ENCODE data around the gene NOL4L. TPM values are rescaled to one million over a fixed set of nuclear protein-coding genes. Genes with fewer than 3 reads are reported as not detected.

NOL4L gene
- total and polyA plus RNA-seq, 12 donors = 1.5 to 10.1 (median 5.1) TPM

- Histone ChIP-seq H3K9me3 (no peaks in the 10 kb centered on the region), H3K4me1 (peaks cover 35 to 93% (median 77%) of the 10 kb centered on the region in 9 donors), H3K27ac (peak overlapping the region; percentile 76 to 94 (median 87)), H3K36me3 (peaks cover 0 to 27% (median 0%) of the 10 kb centered on the region in 9 donors), H3K4me3 (peak overlapping the region in 7 of 10 donors; percentile 40 to 54 (median 42)), H3K27me3 (no peaks in the 10 kb centered on the region)
- no peak for DNase-seq
- intact Hi-C loops (cut with DNase I) = no loop called here
- 62 to 69% methylated on average over 29 of the region's 29 CpGs for WGBS, 2 donors
- ATAC-seq = no peak
- TF ChIP-seq, protein P1, sequence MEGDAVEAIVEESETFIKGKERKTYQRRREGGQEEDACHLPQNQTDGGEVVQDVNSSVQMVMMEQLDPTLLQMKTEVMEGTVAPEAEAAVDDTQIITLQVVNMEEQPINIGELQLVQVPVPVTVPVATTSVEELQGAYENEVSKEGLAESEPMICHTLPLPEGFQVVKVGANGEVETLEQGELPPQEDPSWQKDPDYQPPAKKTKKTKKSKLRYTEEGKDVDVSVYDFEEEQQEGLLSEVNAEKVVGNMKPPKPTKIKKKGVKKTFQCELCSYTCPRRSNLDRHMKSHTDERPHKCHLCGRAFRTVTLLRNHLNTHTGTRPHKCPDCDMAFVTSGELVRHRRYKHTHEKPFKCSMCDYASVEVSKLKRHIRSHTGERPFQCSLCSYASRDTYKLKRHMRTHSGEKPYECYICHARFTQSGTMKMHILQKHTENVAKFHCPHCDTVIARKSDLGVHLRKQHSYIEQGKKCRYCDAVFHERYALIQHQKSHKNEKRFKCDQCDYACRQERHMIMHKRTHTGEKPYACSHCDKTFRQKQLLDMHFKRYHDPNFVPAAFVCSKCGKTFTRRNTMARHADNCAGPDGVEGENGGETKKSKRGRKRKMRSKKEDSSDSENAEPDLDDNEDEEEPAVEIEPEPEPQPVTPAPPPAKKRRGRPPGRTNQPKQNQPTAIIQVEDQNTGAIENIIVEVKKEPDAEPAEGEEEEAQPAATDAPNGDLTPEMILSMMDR (IDR thresholded peaks at IDR 0.05) = no peak
Observed at GRCh38 chr20:32473231-32474008, 111.7 kb downstream of the NOL4L start.

DNA sequence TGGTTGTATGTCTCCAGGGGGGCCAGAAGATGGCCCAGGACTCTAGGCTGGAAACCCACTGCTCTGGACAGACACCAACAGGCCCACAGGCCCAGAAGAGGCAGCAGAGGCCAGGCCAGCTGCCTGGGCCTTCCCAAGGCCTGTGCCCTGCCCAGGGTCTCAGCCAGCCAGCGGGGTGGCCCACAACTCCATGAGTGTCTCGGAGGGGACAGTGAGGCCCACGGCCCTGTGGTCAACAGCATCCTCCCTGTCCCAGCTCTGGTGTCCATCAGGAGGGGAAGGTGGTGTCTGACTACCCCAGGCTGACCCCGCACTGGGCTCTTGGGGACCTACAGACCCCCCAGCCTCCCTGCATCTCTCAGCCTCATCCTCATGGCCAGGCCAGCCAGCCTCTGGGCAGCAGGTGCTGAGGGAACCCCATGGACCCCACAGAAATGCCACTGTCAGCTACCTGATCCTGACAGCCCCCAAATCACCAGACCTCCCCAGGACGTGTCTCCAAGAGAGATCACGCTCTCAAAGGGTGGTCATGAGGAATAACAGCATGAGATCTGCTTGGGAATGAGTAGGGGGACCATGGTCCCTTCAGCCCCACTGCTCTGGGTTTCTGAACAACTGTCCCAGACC is 112.4 kb downstream of the NOL4L start:
- no peak for ATAC-seq
- Histone ChIP-seq H3K36me3 (peaks cover 0 to 27% (median 0%) of the 10 kb centered on the region in 9 donors), H3K4me3 (peak overlapping the region in 2 of 10 donors; percentile 40 to 52), H3K4me1 (peaks cover 35 to 98% (median 82%) of the 10 kb centered on the region in 9 donors), H3K27ac (peak overlapping the region in 7 of 10 donors; percentile 81 to 94 (median 89)), H3K27me3 (no peaks in the 10 kb centered on the region), H3K9me3 (no peaks in the 10 kb centered on the region)
- TF ChIP-seq, protein P1 (IDR thresholded peaks at IDR 0.05) = no peak
- intact Hi-C loops (cut with DNase I) = no loop called here
- 95% methylated on average over 5 to 6 of the region's 6 CpGs for WGBS, 2 donors
- no peak for DNase-seq

DNA sequence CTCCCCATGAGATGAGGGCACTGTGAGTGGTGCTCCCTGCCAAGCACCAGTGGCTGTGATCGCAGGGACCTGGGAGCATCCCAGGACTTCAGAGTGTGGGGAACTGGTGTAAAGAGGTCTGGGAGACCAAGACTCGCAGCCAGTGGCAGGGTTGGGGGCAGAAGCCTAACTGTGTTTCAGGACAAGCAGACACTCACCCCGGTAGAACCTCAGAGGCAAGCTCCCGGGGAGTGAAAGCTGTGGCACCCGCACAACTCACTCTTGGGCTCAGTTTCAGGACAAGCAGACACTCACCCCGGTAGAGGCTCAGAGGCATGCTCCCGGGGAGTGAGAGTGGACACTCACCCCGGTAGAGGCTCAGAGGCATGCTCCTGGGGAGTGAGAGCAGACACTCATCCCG is 114.2 kb downstream of the NOL4L start:
- intact Hi-C loops (cut with DNase I) = no loop called here
- H3K36me3 ChIP-seq = peaks cover 0 to 27% (median 0%) of the 10 kb centered on the region in 9 donors
- TF ChIP-seq, protein P1 (IDR thresholded peaks at IDR 0.05) = no peak
- ATAC-seq (no peak), DNase-seq (no peak)
- no peaks in the 10 kb centered on the region for H3K27me3 ChIP-seq
- H3K4me3 ChIP-seq = no peak overlapping the region
- peaks cover 22 to 98% (median 81%) of the 10 kb centered on the region in 9 donors for H3K4me1 ChIP-seq
- 74 to 80% methylated on average over 9 of the region's 9 CpGs for WGBS, 2 donors
- H3K27ac ChIP-seq = peak overlapping the region; percentile 69 to 94 (median 82)
- no peaks in the 10 kb centered on the region for H3K9me3 ChIP-seq

DNA sequence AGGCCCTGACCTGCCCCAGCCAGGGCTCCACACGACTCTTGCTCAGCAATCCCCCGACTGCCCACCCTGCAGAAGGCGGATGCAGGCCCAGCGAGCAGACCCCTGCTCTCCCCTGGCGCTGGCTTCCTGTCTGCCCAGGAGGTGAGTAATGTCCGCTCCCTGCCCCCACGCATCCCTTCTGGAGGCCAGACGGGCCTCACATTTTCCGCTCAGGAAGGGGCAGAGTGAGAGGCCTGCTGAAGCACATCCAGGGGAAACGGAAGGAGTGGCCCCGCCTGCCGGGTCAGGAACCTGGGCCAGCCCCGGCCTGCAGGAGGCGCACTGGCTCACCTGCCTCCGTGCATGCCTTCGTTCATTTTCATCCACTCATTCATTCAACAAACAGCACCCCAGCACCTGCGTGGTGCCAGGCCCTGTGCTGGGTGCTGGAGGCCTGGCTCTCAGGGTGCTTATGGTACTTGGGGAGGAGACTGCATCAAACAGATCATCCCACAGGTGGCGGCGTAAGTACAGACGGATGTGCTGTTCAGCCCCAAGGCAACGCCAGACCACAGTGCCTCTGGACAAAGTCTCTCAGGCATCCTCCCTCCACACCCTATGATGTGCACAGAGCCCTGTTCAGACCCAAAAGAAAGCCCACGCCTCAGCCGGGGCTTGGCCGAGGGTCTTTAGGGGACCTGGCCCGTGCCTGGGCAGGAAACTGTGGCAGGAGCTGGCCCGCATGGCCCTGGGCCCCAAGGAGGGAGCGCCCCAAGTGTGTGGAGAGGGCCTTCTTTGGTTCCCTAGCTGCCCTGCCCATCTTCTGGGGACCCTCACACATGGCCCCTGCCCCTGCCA is 114.9 kb downstream of the NOL4L start:
- peaks cover 27 to 98% (median 80%) of the 10 kb centered on the region in 9 donors for H3K4me1 ChIP-seq
- peak overlapping the region; percentile 69 to 94 (median 82) for H3K27ac ChIP-seq
- H3K36me3 ChIP-seq = peaks cover 0 to 27% (median 0%) of the 10 kb centered on the region in 9 donors
- H3K4me3 ChIP-seq = no peak overlapping the region
- intact Hi-C loops (cut with DNase I) = no loop called here
- 62 to 64% methylated on average over 27 of the region's 27 CpGs for WGBS, 2 donors
- H3K9me3 ChIP-seq = no peaks in the 10 kb centered on the region
- TF ChIP-seq, protein P1 (IDR thresholded peaks at IDR 0.05) = peak; percentile 22 to 78 (median 65)
- ATAC-seq (peak; percentile 49 to 75 (median 66)), DNase-seq (peak; percentile 69 to 84)
- no peaks in the 10 kb centered on the region for H3K27me3 ChIP-seq
